Left lung (tissue), 10 donors: ENCODE data around the gene DCDC2. TPM values are rescaled to one million over a fixed set of nuclear protein-coding genes. Genes with fewer than 3 reads are reported as not detected.
A peak's percentile ranks its signal among the peaks of the same experiment; 100 is the strongest.
"Not testable (repeated sequence)": the region's sequence is repeated elsewhere in the genome, so short reads cannot be mapped to it uniquely, and the experiment has no call there.

ENCODE experiments used
- ATAC-seq: fragments of 200-7000 bp; cut with Tn5 transposase; one replicate; pipeline ENCODE4 v1.9.1; 2020; ENCODE audit warnings: moderate library complexity
- DNase-seq, 4 donors: peaks; one replicate each; pipeline ENCODE4 v3.0.0-alpha.2; 2013 to 2020
- H3K27ac ChIP-seq, 2 donors: fragments of 200-600 bp; sonication (generic) in 1 of 2; one replicate each; pipeline versions ENCODE4 v1.5.0 to v1.8.0; 2020 to 2021
- H3K27me3 ChIP-seq, 2 donors: fragments of 200-600 bp; sonication (generic) in 1 of 2; one replicate each; pipeline versions ENCODE4 v1.5.0 to v1.8.0; 2020 to 2021
- H3K36me3 ChIP-seq, 2 donors: fragments of 200-600 bp; sonication (generic) in 1 of 2; one replicate each; pipeline versions ENCODE4 v1.5.0 to v1.8.0; 2020 to 2021
- H3K4me1 ChIP-seq, 2 donors: fragments of 200-600 bp; one replicate each; pipeline ENCODE4 v1.8.0; 2021
- H3K4me3 ChIP-seq, 2 donors: fragments of 200-600 bp; sonication (generic) in 1 of 2; one replicate each; pipeline versions ENCODE4 v1.5.0 to v1.8.0; 2020 to 2021; ENCODE audit warnings: mild to moderate bottlenecking in 1 of 2
- H3K9me3 ChIP-seq, 2 donors: fragments of 200-600 bp; sonication (generic) in 1 of 2; one replicate each; pipeline versions ENCODE4 v1.5.0 to v1.8.0; 2020 to 2021
- intact Hi-C, 2 donors: fragments of 100-400 bp; cut with DNase I; formaldehyde crosslinking; loops; one replicate each; pipeline versions ENCODE4 v1.11.2 to v1.14.2; 2022
- polyA plus RNA-seq, 6 donors: library from polyadenylated mRNA; unstranded; fragments of 120-200 nt; gene quantifications; one replicate each; pipeline ENCODE4 v1.2.1, GENCODE V29; 2013; ENCODE audit not compliant: insufficient read length in 6 of 6
- total RNA-seq, 2 donors: library from RNA; stranded (reverse); fragmentation: NEBNext Ultra II Directional; extraction: Animal tissue kit (Norgen Biotek cat#: 25700); gene quantifications; one replicate each; pipeline ENCODE4 v1.2.1, GENCODE V29; 2021
- TF ChIP-seq, protein P1 (sequence below), 2 donors: fragments of 200-600 bp; sonication (generic) in 1 of 2; IDR thresholded peaks; one replicate each; pipeline versions ENCODE4 v1.5.0 to v1.8.0; 2021; ENCODE audit warnings: antibody characterized with exemption in 2 of 2
- donor health status: DM: no; HTN: yes; CAD: no.
- donor health status: DM: no; HTN: no; CAD: no.

DCDC2 gene
- total and polyA plus RNA-seq, 8 donors: 7.8 to 13.7 (median 10.5) TPM

- DNase-seq (no peak), ATAC-seq (no peak)
- TF ChIP-seq, protein P1, sequence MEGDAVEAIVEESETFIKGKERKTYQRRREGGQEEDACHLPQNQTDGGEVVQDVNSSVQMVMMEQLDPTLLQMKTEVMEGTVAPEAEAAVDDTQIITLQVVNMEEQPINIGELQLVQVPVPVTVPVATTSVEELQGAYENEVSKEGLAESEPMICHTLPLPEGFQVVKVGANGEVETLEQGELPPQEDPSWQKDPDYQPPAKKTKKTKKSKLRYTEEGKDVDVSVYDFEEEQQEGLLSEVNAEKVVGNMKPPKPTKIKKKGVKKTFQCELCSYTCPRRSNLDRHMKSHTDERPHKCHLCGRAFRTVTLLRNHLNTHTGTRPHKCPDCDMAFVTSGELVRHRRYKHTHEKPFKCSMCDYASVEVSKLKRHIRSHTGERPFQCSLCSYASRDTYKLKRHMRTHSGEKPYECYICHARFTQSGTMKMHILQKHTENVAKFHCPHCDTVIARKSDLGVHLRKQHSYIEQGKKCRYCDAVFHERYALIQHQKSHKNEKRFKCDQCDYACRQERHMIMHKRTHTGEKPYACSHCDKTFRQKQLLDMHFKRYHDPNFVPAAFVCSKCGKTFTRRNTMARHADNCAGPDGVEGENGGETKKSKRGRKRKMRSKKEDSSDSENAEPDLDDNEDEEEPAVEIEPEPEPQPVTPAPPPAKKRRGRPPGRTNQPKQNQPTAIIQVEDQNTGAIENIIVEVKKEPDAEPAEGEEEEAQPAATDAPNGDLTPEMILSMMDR (IDR thresholded peaks at IDR 0.05): no peak
- Histone ChIP-seq H3K27me3 (peaks cover 0 to 24% of the 10 kb centered on the region in 2 donors), H3K36me3 (peaks cover 0 to 9% of the 10 kb centered on the region in 2 donors), H3K4me3 (no peak overlapping the region), H3K27ac (no peak overlapping the region), H3K4me1 (peaks cover 0 to 20% of the 10 kb centered on the region in 2 donors), H3K9me3 (no peaks in the 10 kb centered on the region)
- intact Hi-C loops: no loop called here
Observed at GRCh38 chr6:24401458-24401857, 43.6 kb upstream of the DCDC2 start.

DNA sequence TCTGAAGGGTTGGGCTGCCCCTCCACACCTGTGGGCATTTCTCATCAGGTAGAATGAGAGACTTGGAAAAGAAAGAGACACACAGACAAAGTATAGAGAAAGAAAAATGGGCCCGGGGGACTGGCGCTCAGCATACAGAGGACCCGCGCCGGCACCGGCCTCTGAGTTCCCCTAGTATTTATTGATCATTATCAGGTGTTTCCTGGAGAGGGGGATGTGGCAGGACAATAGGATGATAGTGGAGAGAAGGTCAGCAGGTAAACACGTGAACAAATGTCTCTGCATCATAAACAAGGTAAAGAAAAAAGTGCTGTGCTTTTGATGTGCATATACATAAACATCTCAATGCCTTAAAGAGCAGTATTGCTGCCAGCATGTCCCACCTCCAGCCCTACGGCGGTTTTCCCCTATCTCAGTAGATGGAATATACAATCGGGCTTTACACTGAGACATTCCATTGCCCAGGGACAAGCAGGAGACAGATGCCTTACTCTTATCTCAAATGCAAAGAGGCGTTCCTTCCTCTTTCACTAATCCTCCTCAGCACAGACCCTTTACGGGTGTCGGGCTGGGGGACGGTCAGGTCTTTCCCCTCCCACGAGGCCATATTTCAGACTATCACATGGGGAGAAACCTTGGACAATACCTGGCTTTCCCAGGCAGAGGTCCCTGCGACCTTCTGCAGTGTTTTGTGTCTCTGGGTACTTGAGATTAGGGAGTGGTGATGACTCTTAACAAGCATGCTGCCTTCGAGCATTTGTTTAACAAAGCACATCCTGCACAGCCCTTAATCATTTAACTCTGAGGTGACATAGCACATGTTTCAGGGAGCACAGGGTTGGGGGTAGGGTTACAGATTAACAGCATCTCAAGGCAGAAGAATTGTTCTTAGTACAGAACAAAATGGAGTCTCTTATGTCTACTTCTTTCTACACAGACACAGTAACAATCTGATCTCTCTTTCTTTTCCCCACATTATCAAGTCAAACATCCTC is 42.5 kb upstream of the DCDC2 start:
- H3K27ac ChIP-seq, ATAC-seq, H3K9me3 ChIP-seq, H3K36me3 ChIP-seq, intact Hi-C loops, H3K4me3 ChIP-seq, DNase-seq: not testable (repeated sequence)
- Histone ChIP-seq H3K4me1 (peaks cover 0 to 20% of the 10 kb centered on the region in 2 donors), H3K27me3 (peaks cover 0 to 24% of the 10 kb centered on the region in 2 donors)

DNA sequence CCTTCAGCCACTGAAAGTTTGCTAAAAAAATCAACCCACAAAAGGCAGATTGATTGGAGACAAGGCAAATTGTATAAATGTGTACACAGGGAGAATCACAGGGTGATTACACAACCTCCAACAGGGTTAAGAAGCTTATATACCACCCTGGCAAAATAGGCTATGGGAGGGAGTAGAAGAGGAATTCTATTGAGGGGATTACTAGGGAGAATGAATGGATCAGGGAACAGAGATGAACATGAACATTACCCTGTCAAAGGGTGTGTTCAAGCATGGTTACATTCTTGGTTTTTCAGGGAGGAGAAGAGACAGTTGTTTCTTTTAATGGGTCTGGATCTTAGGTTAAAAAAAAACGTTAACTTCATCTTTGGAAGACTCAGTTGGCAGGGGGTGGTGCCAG is 39.8 kb upstream of the DCDC2 start:
- intact Hi-C loops: no loop called here
- no peak for ATAC-seq

DNA sequence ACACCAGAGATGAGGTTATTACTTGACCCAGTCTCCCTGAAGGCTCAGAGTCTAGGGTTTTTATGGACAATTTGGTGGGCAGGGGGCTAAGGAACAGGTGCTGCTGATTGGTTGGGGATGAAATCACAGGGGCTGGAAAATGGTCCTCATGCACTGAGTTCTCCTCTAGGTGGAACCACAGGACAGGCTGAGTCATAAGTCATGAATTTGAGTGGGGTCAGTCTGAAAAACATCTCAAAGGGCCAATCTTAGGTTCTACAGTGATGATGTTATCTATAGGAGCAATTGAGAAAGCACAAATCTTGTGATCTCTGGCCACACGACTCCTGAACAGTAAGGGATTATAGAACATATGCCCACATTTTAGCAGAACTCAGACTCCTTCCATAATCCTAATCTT is 39.0 kb upstream of the DCDC2 start:
- H3K4me3 ChIP-seq: no peak overlapping the region
- intact Hi-C loops: no loop called here

More for the DNA sequence above, 39.8 kb upstream of the DCDC2 start:
- H3K4me1 ChIP-seq: peaks cover 0 to 7% of the 10 kb centered on the region in 2 donors
- no peak overlapping the region for H3K4me3 ChIP-seq
- DNase-seq: no peak
- TF ChIP-seq, protein P1 (IDR thresholded peaks at IDR 0.05): no peak
- H3K9me3 ChIP-seq: no peaks in the 10 kb centered on the region
- H3K27me3 ChIP-seq: peaks cover 0 to 24% of the 10 kb centered on the region in 2 donors
- H3K27ac ChIP-seq: no peak overlapping the region
- H3K36me3 ChIP-seq: no peaks in the 10 kb centered on the region

DNA sequence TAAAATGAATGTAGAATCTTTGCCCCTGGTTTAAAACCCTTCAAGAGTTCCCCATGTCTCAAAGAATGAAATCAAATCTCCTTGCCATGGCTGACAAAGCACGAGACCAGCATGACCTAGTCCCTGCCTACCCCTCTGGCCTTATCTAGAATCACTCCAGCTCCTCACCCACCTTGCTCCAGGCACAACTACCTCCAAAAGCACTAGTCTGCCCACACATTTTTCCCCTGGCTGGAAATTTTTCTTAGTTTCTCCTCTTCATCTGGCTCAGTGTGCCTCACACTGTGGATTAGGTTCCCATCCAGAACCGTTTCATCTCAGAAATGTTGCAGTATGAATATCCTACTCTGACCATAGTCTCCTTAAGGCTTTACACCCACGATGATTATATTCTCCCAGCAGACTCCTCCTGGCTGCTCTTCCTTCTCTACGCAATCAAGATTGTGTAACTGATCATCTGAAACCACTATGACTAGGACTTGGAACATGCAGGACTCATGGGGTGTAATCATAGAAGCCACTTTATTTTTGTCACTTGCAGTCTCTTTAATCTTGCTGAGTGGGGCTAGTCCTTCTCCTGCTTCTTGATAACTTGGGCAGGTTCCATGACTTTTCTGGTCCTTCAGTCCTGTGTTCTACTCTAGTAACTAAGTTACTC is 37.0 kb upstream of the DCDC2 start:
- TF ChIP-seq, protein P1 (IDR thresholded peaks at IDR 0.05): no peak
- intact Hi-C loops: no loop called here
- ATAC-seq (peak; percentile 74), DNase-seq (no peak)
- H3K27ac ChIP-seq: no peak overlapping the region
- H3K9me3 ChIP-seq: no peaks in the 10 kb centered on the region
- no peak overlapping the region for H3K4me3 ChIP-seq
- no peaks in the 10 kb centered on the region for H3K4me1 ChIP-seq
- no peaks in the 10 kb centered on the region for H3K36me3 ChIP-seq
- peaks cover 0 to 14% of the 10 kb centered on the region in 2 donors for H3K27me3 ChIP-seq

More for the DNA sequence above, 39.0 kb upstream of the DCDC2 start:
- H3K9me3 ChIP-seq: no peaks in the 10 kb centered on the region
- H3K4me1 ChIP-seq: no peaks in the 10 kb centered on the region
- no peak for ATAC-seq
- DNase-seq: no peak
- no peaks in the 10 kb centered on the region for H3K36me3 ChIP-seq
- peaks cover 0 to 24% of the 10 kb centered on the region in 2 donors for H3K27me3 ChIP-seq
- TF ChIP-seq, protein P1 (IDR thresholded peaks at IDR 0.05): no peak
- H3K27ac ChIP-seq: no peak overlapping the region
